HepG2 (cell line): ENCODE data around the gene KCNS1. TPM values are rescaled to one million over a fixed set of nuclear protein-coding genes. Genes with fewer than 3 reads are reported as not detected.

Source experiments
- ATAC-seq: fragments of 200-7000 bp; cut with Tn5 transposase; 3 replicates; pipeline ENCODE4 v1.9.1; 2020; ENCODE audit warnings: mild to moderate bottlenecking, moderate library complexity
- BruUV-seq: library from RNA; stranded (reverse); fragments of 400-500 nt; replicated peaks from 2 replicates; lab custom pipeline; 2021; lab: Mats Ljungman, UMichigan
- CTCF ChIA-PET: fragments of 300-600 bp; formaldehyde crosslinking; extraction: SDS; loops from one replicate; lab custom pipeline; 2021; ENCODE audit warnings: low total read pairs, inconsistent platforms, low intra/inter-chr PET ratio; lab: Yijun Ruan, JAX
- POLR2A ChIA-PET: fragments of 350-600 bp; sonication (Branson Sonifier 250); formaldehyde crosslinking; loops from one replicate; lab custom pipeline; 2020; ENCODE audit warnings: antibody characterized with exemption, inconsistent platforms; lab: Yijun Ruan, JAX
- DNase-seq: peaks from one replicate; pipeline ENCODE4 v3.0.0-alpha.2; 2015; ENCODE audit warnings: low spot score
- FAIRE-seq: peaks from 3 replicates; lab custom pipeline; 2011; peaks lifted over from hg19 to GRCh38; lab: Jason Lieb, UNC
- H2AFZ ChIP-seq: one replicate; pipeline ENCODE4 v1.6.1; 2011; ENCODE audit warnings: low read length, inconsistent platforms
- H3K27ac ChIP-seq: fragments of 300-600 bp; 3 replicates; pipeline ENCODE4 v1.8.0; 2011; ENCODE audit warnings: mixed run types, mild to moderate bottlenecking, mixed read lengths, low read length, inconsistent platforms; ENCODE audit not compliant: insufficient read depth; ENCODE audit errors: extremely low read length
- H3K27me3 ChIP-seq, 2 experiments: fragments of 200-600 bp in 1 of 2; 2 replicates in 1 of 2; 3 replicates in 1 of 2; pipeline versions ENCODE4 v1.6.0 to v1.8.0; 2011; ENCODE audit warnings: low read length in 2 of 2, mild to moderate bottlenecking in 2 of 2, moderate library complexity in 2 of 2, inconsistent platforms in 1 of 2; ENCODE audit not compliant: insufficient read depth in 2 of 2, control insufficient read depth in 1 of 2
- H3K36me3 ChIP-seq, 2 experiments: fragments of 200-600 bp in 1 of 2; replicated peaks in 1 of 2; 2 replicates in 1 of 2; 3 replicates in 1 of 2; pipeline versions ENCODE4 v1.5.1 to v1.8.0; 2011; ENCODE audit warnings: low read length in 2 of 2, inconsistent platforms in 1 of 2; ENCODE audit not compliant: insufficient read depth in 2 of 2, control insufficient read depth in 1 of 2
- H3K4me1 ChIP-seq: 2 replicates; pipeline ENCODE4 v1.5.1; 2012; ENCODE audit warnings: low read length, inconsistent platforms; ENCODE audit not compliant: insufficient read depth
- H3K4me2 ChIP-seq: 2 replicates; pipeline ENCODE4 v1.6.0; 2011; ENCODE audit warnings: low read depth, low read length, inconsistent platforms
- H3K4me3 ChIP-seq, 3 experiments: fragments of 200-600 bp in 1 of 3; sonication (generic), shearing (Covaris generic) in 1 of 3; replicated peaks in 1 of 3; 2 replicates each; pipeline ENCODE4 v1.5.1; 2011 to 2016; ENCODE audit warnings: low read length in 3 of 3, inconsistent platforms in 2 of 3, low read depth in 2 of 3, mild to moderate bottlenecking in 2 of 3, control low read depth in 1 of 3, mixed read lengths in 1 of 3; ENCODE audit not compliant: insufficient read depth in 1 of 3
- H3K79me2 ChIP-seq: one replicate; pipeline ENCODE4 v1.6.1; 2011; ENCODE audit warnings: low read length, inconsistent platforms; ENCODE audit not compliant: insufficient read depth
- H3K9ac ChIP-seq: 2 replicates; pipeline ENCODE4 v1.6.0; 2011; ENCODE audit warnings: mild to moderate bottlenecking, low read depth, low read length, inconsistent platforms; ENCODE audit not compliant: insufficient read depth
- H3K9me3 ChIP-seq: 2 replicates; pipeline ENCODE4 v1.5.1; 2012; ENCODE audit warnings: mild to moderate bottlenecking, low read length
- H4K20me1 ChIP-seq: 2 replicates; pipeline ENCODE4 v1.6.0; 2011; ENCODE audit warnings: inconsistent platforms, mild to moderate bottlenecking, low read length, moderate library complexity; ENCODE audit not compliant: insufficient read depth
- CAMTA2 ChIP-seq: sonication (generic); formaldehyde crosslinking; IDR thresholded peaks from 2 replicates; pipeline ENCODE4 v1.4.0; 2020; ENCODE audit warnings: mild to moderate bottlenecking, missing genetic modification reagents, borderline replicate concordance
- CBX2 ChIP-seq, 2 experiments: fragments of 200-600 bp in 1 of 2; sonication (generic); formaldehyde crosslinking in 1 of 2; IDR thresholded peaks; 2 replicates each; pipeline versions ENCODE4 v1.7.0 to v1.8.1; 2018 to 2022; ENCODE audit warnings: low read depth in 2 of 2, low read length in 1 of 2, mild to moderate bottlenecking in 1 of 2, missing genetic modification reagents in 1 of 2
- CBX5 ChIP-seq: sonication (generic); formaldehyde crosslinking; IDR thresholded peaks from 2 replicates; pipeline ENCODE4 v1.4.0; 2020; ENCODE audit warnings: missing genetic modification reagents, borderline replicate concordance
- FOXA3 ChIP-seq: IDR thresholded peaks from 2 replicates; pipeline ENCODE4 v1.6.1; 2016; ENCODE audit warnings: missing genetic modification reagents, missing compliant biosample characterization
- GATA4 ChIP-seq: sonication (generic); IDR thresholded peaks from 2 replicates; pipeline ENCODE4 v1.6.1; 2016; ENCODE audit warnings: antibody characterized with exemption, low read depth, borderline replicate concordance
- HNRNPL ChIP-seq: fragments of 200-400 bp; formaldehyde crosslinking; IDR thresholded peaks from 2 replicates; pipeline ENCODE4 v1.6.1; 2017; ENCODE audit warnings: mild to moderate bottlenecking, low read depth, low read length
- KDM4B ChIP-seq: sonication (generic); formaldehyde crosslinking; IDR thresholded peaks from 2 replicates; pipeline ENCODE4 v1.4.0; 2020; ENCODE audit warnings: missing genetic modification reagents
- KLF11 ChIP-seq: IDR thresholded peaks from 2 replicates; pipeline ENCODE4 v1.6.1; 2016; ENCODE audit warnings: missing compliant biosample characterization
- KLF16 ChIP-seq, 2 experiments: sonication (generic) in 1 of 2; formaldehyde crosslinking in 1 of 2; IDR thresholded peaks; 2 replicates each; pipeline versions ENCODE4 v1.6.1 to v1.8.0; 2016 to 2023; ENCODE audit warnings: missing genetic modification reagents in 2 of 2, missing compliant biosample characterization in 1 of 2
- MBD4 ChIP-seq: IDR thresholded peaks from 2 replicates; pipeline ENCODE4 v1.6.1; 2012; ENCODE audit warnings: low read length, inconsistent platforms, borderline replicate concordance
- NFKBIZ ChIP-seq: IDR thresholded peaks from 2 replicates; pipeline ENCODE4 v1.6.1; 2018; ENCODE audit warnings: missing genetic modification reagents, missing compliant biosample characterization
- NR2F1 ChIP-seq, 2 experiments: fragments of 450-650 bp in 1 of 2; formaldehyde crosslinking in 1 of 2; IDR thresholded peaks; 2 replicates each; pipeline versions ENCODE4 v1.5.0 to v1.6.1; 2016 to 2020; ENCODE audit warnings: mild to moderate bottlenecking in 1 of 2, missing compliant biosample characterization in 1 of 2, missing genetic modification reagents in 1 of 2, moderate library complexity in 1 of 2
- SIX1 ChIP-seq: sonication (generic); formaldehyde crosslinking; IDR thresholded peaks from 2 replicates; pipeline ENCODE4 v1.4.0; 2020; ENCODE audit warnings: missing genetic modification reagents, borderline replicate concordance
- SMAD9 ChIP-seq: sonication (generic); formaldehyde crosslinking; IDR thresholded peaks from 2 replicates; pipeline ENCODE4 v1.5.1; 2020; ENCODE audit warnings: mild to moderate bottlenecking, missing genetic modification reagents
- TEAD3 ChIP-seq: optimal IDR thresholded peaks from 2 replicates; pipeline ENCODE3; 2016; ENCODE audit warnings: borderline replicate concordance
- ZNF605 ChIP-seq: sonication (generic); formaldehyde crosslinking; IDR thresholded peaks from 2 replicates; pipeline ENCODE4 v1.8.0; 2022; ENCODE audit warnings: mild to moderate bottlenecking, missing genetic modification reagents
- ZNF616 ChIP-seq: sonication (generic); formaldehyde crosslinking; IDR thresholded peaks from 2 replicates; pipeline ENCODE4 v1.5.0; 2020; ENCODE audit warnings: low read depth, mild to moderate bottlenecking, missing genetic modification reagents
- ZSCAN25 ChIP-seq: sonication (generic); formaldehyde crosslinking; IDR thresholded peaks from 2 replicates; pipeline ENCODE4 v1.8.0; 2022; ENCODE audit warnings: mild to moderate bottlenecking, missing genetic modification reagents
- WGBS: methylation state at CpG from one replicate; pipeline ENCODE4 v1.1.6; 2017; ENCODE audit warnings: low lambda C conversion rate; 5-methylcytosine and 5-hydroxymethylcytosine counted together
- in situ Hi-C: cut with HindIII; loops from 2 replicates; pipeline ENCODE4 v1.10.0; 2017; ENCODE audit warnings: low pct_unique_long_range_greater_than_20kb; ENCODE audit not compliant: extremely low pct_ligation_motif_present
- intact Hi-C: fragments of 100-400 bp; cut with micrococcal nuclease; formaldehyde crosslinking; loops from one replicate; pipeline ENCODE4 v1.10.0; 2022; ENCODE audit not compliant: unreplicated experiment
- polyA plus RNA-seq, 8 experiments: library from polyadenylated mRNA; depleted of rRNA in 3 of 8; stranded (reverse) in 7 of 8; unstranded in 1 of 8; fragments of >200 nt; fragmentation: Illumina TruSeq in 4 of 8; extraction: Trizol in 4 of 8; gene quantifications; 2 replicates each; pipeline versions ENCODE4 v1.2.1 to v1.2.3, GENCODE V29; 2011 to 2016; ENCODE audit warnings: low read depth in 4 of 8, missing spikeins in 1 of 8, mixed read lengths in 1 of 8; ENCODE audit not compliant: insufficient read depth in 1 of 8
- total RNA-seq, 5 experiments: library from RNA; depleted of rRNA; stranded (reverse); fragments of >200 nt; fragmentation: Illumina TruSeq; extraction: Trizol; gene quantifications; 2 replicates each; pipeline ENCODE4 v1.2.3, GENCODE V29; 2016; ENCODE audit warnings: low read depth in 1 of 5
- TF ChIP-seq, protein P1 (sequence below): sonication (generic); formaldehyde crosslinking; IDR thresholded peaks from 2 replicates; pipeline ENCODE4 v1.4.0; 2020; ENCODE audit warnings: low read depth, mild to moderate bottlenecking, missing genetic modification reagents
- TF ChIP-seq, protein P2 (sequence below): sonication (generic); formaldehyde crosslinking; IDR thresholded peaks from 2 replicates; pipeline ENCODE4 v1.5.0; 2020; ENCODE audit warnings: missing genetic modification reagents

Gene KCNS1
- total and polyA plus RNA-seq, 2 of the 13 experiments (the other 11 are each of a cell fraction or from before 2014, with no cell fraction given): 0.03 TPM; not detected in 1

DNA sequence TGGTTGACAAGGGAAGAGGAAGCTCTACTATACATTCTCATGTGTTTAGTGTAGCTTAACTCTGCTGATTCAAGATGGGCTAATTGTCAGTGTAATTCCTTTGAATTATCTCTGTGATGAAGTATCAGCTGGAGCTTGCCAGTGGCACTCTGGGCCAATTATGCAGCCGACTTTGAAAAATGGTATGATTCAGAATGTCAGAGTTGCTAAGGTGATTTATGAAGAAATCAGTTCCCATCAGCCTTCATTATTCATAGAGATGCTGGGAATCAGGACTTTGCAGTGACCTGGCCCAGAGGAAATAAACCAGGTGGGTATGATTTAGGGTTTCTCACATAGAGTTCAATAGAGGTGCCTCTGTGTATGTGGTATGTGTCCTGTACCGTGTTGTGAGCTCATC is 33.4 kb downstream of the KCNS1 start:
- in situ Hi-C loops (no loop called here), intact Hi-C loops (no loop called here)
- DNase-seq (no peak), ATAC-seq (no peak), FAIRE-seq (no peak)
- no peak overlapping the region for H3K4me3 ChIP-seq
- POLR2A ChIA-PET: no interaction called here
- H3K79me2 ChIP-seq: no peaks in the 10 kb centered on the region
- CTCF ChIA-PET: no interaction called here
- no peaks in the 10 kb centered on the region for H4K20me1 ChIP-seq
- no peak overlapping the region for H2AFZ ChIP-seq
- H3K9me3 ChIP-seq: no peaks in the 10 kb centered on the region
- H3K4me1 ChIP-seq: no peaks in the 10 kb centered on the region
- WGBS: 96% methylated on average over 2 of the region's 2 CpGs
- no peak overlapping the region for H3K9ac ChIP-seq
- H3K4me2 ChIP-seq: no peak overlapping the region
- H3K27me3 ChIP-seq: no peaks in the 10 kb centered on the region
- BruUV-seq: no TSS peak
- H3K36me3 ChIP-seq: peaks cover 2 to 12% of the 10 kb centered on the region in 2 experiments; a peak in 4 of 5 replicates
- no peak overlapping the region for H3K27ac ChIP-seq
- TF ChIP-seq NFKBIZ (CRISPR knock-in tag) (no peak), ZNF616 (no peak), CAMTA2 (CRISPR knock-in tag) (no peak), KDM4B (CRISPR knock-in tag) (no peak), NR2F1 (CRISPR knock-in tag; IDR thresholded peaks at IDR 0.05) (no peak), FOXA3 (no peak), SIX1 (no peak)
- TF ChIP-seq, all 625 proteins: peak for 0

DNA sequence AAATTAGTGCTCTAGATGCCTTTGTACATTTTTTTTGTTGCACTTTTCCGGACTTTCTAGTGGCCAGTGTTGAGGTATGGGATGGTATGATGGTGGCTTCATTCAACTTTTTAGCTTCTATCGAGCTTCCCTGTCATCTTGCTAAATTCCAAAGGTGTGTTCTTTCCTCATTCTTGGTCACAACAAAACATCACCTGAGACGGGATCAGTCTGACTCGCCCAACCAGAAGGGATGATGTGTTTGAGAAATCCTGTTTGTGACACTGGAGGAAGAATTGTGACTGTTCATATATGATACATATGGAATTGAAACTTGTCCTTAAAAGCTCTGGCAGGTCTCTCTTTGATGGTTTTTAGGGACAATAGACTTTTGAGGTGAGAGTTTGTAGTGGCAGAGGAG is 33.8 kb downstream of the KCNS1 start:
- Histone ChIP-seq H3K79me2 (no peaks in the 10 kb centered on the region), H4K20me1 (no peaks in the 10 kb centered on the region), H3K27me3 (no peaks in the 10 kb centered on the region), H3K4me2 (no peak overlapping the region), H3K4me1 (0 out of 2 replicates have a peak, but pooled peaks cover 2% of the 10 kb centered on the region), H3K9me3 (no peaks in the 10 kb centered on the region), H3K36me3 (peaks cover 2 to 12% of the 10 kb centered on the region in 2 experiments; a peak in 4 of 5 replicates), H2AFZ (no peak overlapping the region), H3K4me3 (no peak overlapping the region), H3K27ac (no peak overlapping the region), H3K9ac (no peak overlapping the region)
- BruUV-seq: no TSS peak
- in situ Hi-C loops (no loop called here), intact Hi-C loops (no loop called here)
- DNase-seq (no peak), ATAC-seq (no peak), FAIRE-seq (no peak)
- CTCF ChIA-PET: no interaction called here
- WGBS: 97% methylated on average over 4 of the region's 4 CpGs
- POLR2A ChIA-PET: no interaction called here
- no peak for TF ChIP-seq ZSCAN25 (CRISPR knock-in tag)
- TF ChIP-seq ZNF605 (CRISPR knock-in tag): no peak
- TF ChIP-seq CBX2 (IDR thresholded peaks at IDR 0.05; ENCODE audit: low read depth, low read length): no peak
- TF ChIP-seq CBX2 (CRISPR knock-in tag; IDR thresholded peaks at IDR 0.05; ENCODE audit: low read depth): no peak
- no peak for TF ChIP-seq GATA4
- TF ChIP-seq SMAD9: no peak
- TF ChIP-seq, protein P1, sequence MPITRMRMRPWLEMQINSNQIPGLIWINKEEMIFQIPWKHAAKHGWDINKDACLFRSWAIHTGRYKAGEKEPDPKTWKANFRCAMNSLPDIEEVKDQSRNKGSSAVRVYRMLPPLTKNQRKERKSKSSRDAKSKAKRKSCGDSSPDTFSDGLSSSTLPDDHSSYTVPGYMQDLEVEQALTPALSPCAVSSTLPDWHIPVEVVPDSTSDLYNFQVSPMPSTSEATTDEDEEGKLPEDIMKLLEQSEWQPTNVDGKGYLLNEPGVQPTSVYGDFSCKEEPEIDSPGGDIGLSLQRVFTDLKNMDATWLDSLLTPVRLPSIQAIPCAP: no peak
- TF ChIP-seq MBD4: no peak
- no peak for TF ChIP-seq KLF11
- TF ChIP-seq CBX5 (CRISPR knock-in tag): no peak
- TF ChIP-seq TEAD3 (CRISPR knock-in tag): no peak
- no peak for TF ChIP-seq HNRNPL
- TF ChIP-seq KLF16 (CRISPR knock-in tag; IDR thresholded peaks at IDR 0.05): no peak
- TF ChIP-seq, protein P2, sequence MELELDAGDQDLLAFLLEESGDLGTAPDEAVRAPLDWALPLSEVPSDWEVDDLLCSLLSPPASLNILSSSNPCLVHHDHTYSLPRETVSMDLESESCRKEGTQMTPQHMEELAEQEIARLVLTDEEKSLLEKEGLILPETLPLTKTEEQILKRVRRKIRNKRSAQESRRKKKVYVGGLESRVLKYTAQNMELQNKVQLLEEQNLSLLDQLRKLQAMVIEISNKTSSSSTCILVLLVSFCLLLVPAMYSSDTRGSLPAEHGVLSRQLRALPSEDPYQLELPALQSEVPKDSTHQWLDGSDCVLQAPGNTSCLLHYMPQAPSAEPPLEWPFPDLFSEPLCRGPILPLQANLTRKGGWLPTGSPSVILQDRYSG (CRISPR knock-in tag): no peak
